Tibial nerve (tissue), 4 donors: ENCODE data around the gene CLCA1. TPM values are rescaled to one million over a fixed set of nuclear protein-coding genes. Genes with fewer than 3 reads are reported as not detected.

ENCODE experiments used
- DNase-seq, 2 donors: peaks; one replicate each; pipeline ENCODE4 v3.0.0-alpha.2; 2019; ENCODE audit warnings: low spot score in 2 of 2
- H3K27ac ChIP-seq, 4 donors: fragments of 200-600 bp; sonication (generic) in 3 of 4; one replicate each; pipeline ENCODE4 v1.5.1; 2017 to 2019; ENCODE audit warnings: mild to moderate bottlenecking in 1 of 4
- H3K27me3 ChIP-seq, 2 donors: fragments of 200-600 bp; sonication (generic) in 1 of 2; one replicate each; pipeline versions ENCODE4 v1.5.1 to v1.6.0; 2017 to 2019
- H3K36me3 ChIP-seq, 3 donors: fragments of 200-600 bp; sonication (generic); one replicate each; pipeline ENCODE4 v1.5.1; 2018 to 2019
- H3K4me1 ChIP-seq, 4 donors: fragments of 200-600 bp; sonication (generic) in 3 of 4; one replicate each; pipeline ENCODE4 v1.5.1; 2017 to 2019
- H3K4me3 ChIP-seq, 4 donors: fragments of 200-600 bp; sonication (generic) in 3 of 4; one replicate each; pipeline ENCODE4 v1.5.1; 2017 to 2019; ENCODE audit warnings: mild to moderate bottlenecking in 1 of 4, moderate library complexity in 1 of 4
- H3K9me3 ChIP-seq, 4 donors: fragments of 200-600 bp; sonication (generic) in 3 of 4; one replicate each; pipeline ENCODE4 v1.5.1; 2017 to 2019
- CTCF ChIP-seq, 5 experiments: fragments of 200-600 bp in 3 of 5; fragments of 450-650 bp in 2 of 5; sonication (generic) in 3 of 5; IDR thresholded peaks; one replicate each; pipeline ENCODE4 v1.5.1; 2016 to 2019; ENCODE audit warnings: antibody characterized with exemption in 5 of 5, mild to moderate bottlenecking in 3 of 5, moderate library complexity in 2 of 5
- EP300 ChIP-seq, 2 donors: sonication (generic); formaldehyde crosslinking; IDR thresholded peaks; one replicate each; pipeline ENCODE4 v1.6.1; 2017; ENCODE audit warnings: antibody characterized with exemption in 2 of 2, mild to moderate bottlenecking in 1 of 2
- POLR2A ChIP-seq, 2 donors: fragments of 450-650 bp; IDR thresholded peaks; one replicate each; pipeline ENCODE4 v1.6.1; 2017; ENCODE audit warnings: antibody characterized with exemption in 2 of 2, mild to moderate bottlenecking in 2 of 2, moderate library complexity in 2 of 2
- WGBS, 2 donors: methylation state at CpG; one replicate each; pipeline ENCODE4 v1.1.5; 2018; 5-methylcytosine and 5-hydroxymethylcytosine counted together
- total RNA-seq, 4 donors: library from RNA; depleted of rRNA; stranded (reverse); fragments of >200 nt; gene quantifications; one replicate each; pipeline ENCODE4 v1.1.0, GENCODE V29; 2016

The CLCA1 gene
- total RNA-seq, 4 donors from 2014 or later, result not detected

GRCh38 chr1:86447198-86447790 is 21.4 kb upstream of the CLCA1 start:
- TF ChIP-seq POLR2A (IDR thresholded peaks at IDR 0.05), result no peak
- TF ChIP-seq CTCF (IDR thresholded peaks at IDR 0.05), result no peak
- no peak for TF ChIP-seq EP300 (IDR thresholded peaks at IDR 0.05)
- H3K4me3 ChIP-seq, result no peak overlapping the region
- H3K4me1 ChIP-seq, result peaks cover 0 to 4% (median 0%) of the 10 kb centered on the region in 4 donors
- no peaks in the 10 kb centered on the region for H3K36me3 ChIP-seq
- WGBS, 2 donors, result 29 to 46% methylated on average over 4 of the region's 4 CpGs
- no peak overlapping the region for H3K27ac ChIP-seq
- no peaks in the 10 kb centered on the region for H3K27me3 ChIP-seq
- DNase-seq, result no peak
- H3K9me3 ChIP-seq, result no peaks in the 10 kb centered on the region

- H3K9me3 ChIP-seq, result no peaks in the 10 kb centered on the region
- peaks cover 0 to 4% (median 0%) of the 10 kb centered on the region in 4 donors for H3K4me1 ChIP-seq
- 40 to 49% methylated on average over 1 of the region's 1 CpG for WGBS, 2 donors
- H3K36me3 ChIP-seq, result no peaks in the 10 kb centered on the region
- DNase-seq, result no peak
- no peak overlapping the region for H3K27ac ChIP-seq
- no peak for TF ChIP-seq CTCF (IDR thresholded peaks at IDR 0.05)
- no peak for TF ChIP-seq EP300 (IDR thresholded peaks at IDR 0.05)
- TF ChIP-seq POLR2A (IDR thresholded peaks at IDR 0.05), result no peak
- no peaks in the 10 kb centered on the region for H3K27me3 ChIP-seq
- no peak overlapping the region for H3K4me3 ChIP-seq
Measured at GRCh38 chr1:86448670-86449069, 20.1 kb upstream of the CLCA1 start.

GRCh38 chr1:86449103-86449502 is 19.6 kb upstream of the CLCA1 start:
- Histone ChIP-seq H3K27ac (no peak overlapping the region), H3K4me3 (no peak overlapping the region), H3K36me3 (no peaks in the 10 kb centered on the region), H3K4me1 (peaks cover 0 to 4% (median 0%) of the 10 kb centered on the region in 4 donors), H3K9me3 (no peaks in the 10 kb centered on the region), H3K27me3 (no peaks in the 10 kb centered on the region)
- DNase-seq, result no peak
- WGBS, 2 donors, result 89 to 91% methylated on average over 1 of the region's 1 CpG
- TF ChIP-seq CTCF (IDR thresholded peaks at IDR 0.05) (no peak), EP300 (IDR thresholded peaks at IDR 0.05) (no peak), POLR2A (IDR thresholded peaks at IDR 0.05) (no peak)

GRCh38 chr1:86450847-86451246 is 17.9 kb upstream of the CLCA1 start:
- no peaks in the 10 kb centered on the region for H3K36me3 ChIP-seq
- no peaks in the 10 kb centered on the region for H3K27me3 ChIP-seq
- TF ChIP-seq POLR2A (IDR thresholded peaks at IDR 0.05) (no peak), EP300 (IDR thresholded peaks at IDR 0.05) (no peak), CTCF (IDR thresholded peaks at IDR 0.05) (no peak)
- DNase-seq, result no peak
- peaks cover 0 to 4% (median 0%) of the 10 kb centered on the region in 4 donors for H3K4me1 ChIP-seq
- no peak overlapping the region for H3K27ac ChIP-seq
- no peaks in the 10 kb centered on the region for H3K9me3 ChIP-seq
- 62% methylated on average over 3 of the region's 3 CpGs for WGBS, 2 donors
- H3K4me3 ChIP-seq, result no peak overlapping the region

- no peaks in the 10 kb centered on the region for H3K27me3 ChIP-seq
- 72 to 78% methylated on average over 3 of the region's 3 CpGs for WGBS, 2 donors
- TF ChIP-seq EP300 (IDR thresholded peaks at IDR 0.05) (no peak), CTCF (IDR thresholded peaks at IDR 0.05) (no peak), POLR2A (IDR thresholded peaks at IDR 0.05) (no peak)
- DNase-seq, result no peak
- no peaks in the 10 kb centered on the region for H3K9me3 ChIP-seq
- no peak overlapping the region for H3K4me3 ChIP-seq
- H3K4me1 ChIP-seq, result peaks cover 0 to 1% (median 0%) of the 10 kb centered on the region in 4 donors
- no peak overlapping the region for H3K27ac ChIP-seq
- H3K36me3 ChIP-seq, result no peaks in the 10 kb centered on the region
Measured at GRCh38 chr1:86453664-86454063, 15.1 kb upstream of the CLCA1 start.
